ENCODE data around the gene BHLHE40.

BHLHE40 gene

DNA sequence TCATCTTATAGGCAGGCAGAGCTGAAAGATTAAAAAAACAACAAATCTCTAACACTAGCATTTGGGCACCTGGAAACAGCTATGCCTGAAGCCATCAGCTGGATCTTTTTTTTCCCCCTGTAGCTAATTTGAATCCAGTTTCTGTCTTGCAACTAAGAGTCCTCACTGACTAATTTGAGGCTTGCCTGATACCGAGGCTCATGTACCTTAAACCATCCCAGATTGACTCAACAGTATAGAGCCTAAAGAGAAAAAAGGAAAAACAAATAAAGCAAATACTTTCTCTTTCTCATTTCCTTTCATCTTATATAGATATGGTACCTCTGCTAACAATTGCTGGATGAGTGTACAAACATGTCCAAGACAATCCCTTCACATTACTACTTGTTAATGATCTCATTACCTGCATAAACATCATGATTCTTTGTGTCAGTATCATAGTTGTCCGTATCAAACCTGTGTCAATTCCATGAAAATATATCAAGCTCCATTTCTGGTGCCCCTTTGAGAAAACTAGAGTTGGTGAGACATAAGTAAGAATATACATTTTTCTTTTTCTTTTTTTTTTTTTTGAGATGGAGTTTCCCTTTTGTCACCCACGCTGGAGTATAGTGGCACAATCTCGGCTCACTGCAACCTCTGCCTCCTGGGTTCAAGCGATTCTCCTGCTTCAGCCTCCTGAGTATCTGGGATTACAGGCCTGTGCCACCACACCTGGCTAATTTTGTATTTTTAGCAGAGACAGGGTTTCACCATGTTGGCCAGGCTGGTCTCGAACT lies 43.1 kb downstream of the BHLHE40 start:
- DNase-seq, result no peak

DNA sequence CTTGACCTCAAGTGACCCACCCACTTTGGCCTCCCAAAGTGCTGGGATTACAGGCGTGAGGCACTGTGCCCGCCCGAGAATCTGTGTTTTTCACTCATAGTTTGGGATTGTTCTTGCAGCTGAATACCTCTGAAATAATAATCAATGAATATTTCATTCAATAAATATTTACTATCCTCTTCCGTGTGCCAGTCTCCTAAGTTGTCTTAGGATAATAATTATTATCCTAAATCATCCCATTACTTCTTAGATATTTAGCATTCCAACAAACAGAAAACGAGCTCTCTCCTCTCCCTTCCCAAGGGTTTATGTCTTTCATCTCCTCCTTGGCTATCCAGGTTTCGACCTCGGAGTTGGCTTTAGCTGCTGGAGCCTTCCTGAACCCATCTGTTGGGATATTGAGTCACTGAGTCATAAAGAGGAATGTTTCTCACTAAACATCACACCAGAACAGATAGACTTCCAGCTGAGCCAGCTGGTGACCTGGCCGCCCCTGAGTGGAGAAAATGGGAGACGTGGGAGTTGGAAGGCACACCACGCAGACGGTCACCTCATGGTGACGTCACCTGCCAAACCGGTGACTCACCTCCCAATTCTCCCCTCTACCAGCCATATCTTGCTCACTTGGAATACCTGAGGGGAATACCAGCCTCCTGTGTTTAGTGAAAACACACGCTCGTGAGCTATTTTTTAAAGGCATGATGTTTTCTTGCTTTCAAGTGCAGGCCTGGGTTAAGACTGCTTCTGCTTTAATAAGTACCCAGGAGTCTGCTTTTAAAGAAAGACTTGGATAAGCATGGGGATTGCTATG lies 43.9 kb downstream of the BHLHE40 start:
- peak; percentile 99 for DNase-seq

GRCh38 chr3:5023777-5024346 lies 44.6 kb downstream of the BHLHE40 start:
- no peak for DNase-seq

DNA sequence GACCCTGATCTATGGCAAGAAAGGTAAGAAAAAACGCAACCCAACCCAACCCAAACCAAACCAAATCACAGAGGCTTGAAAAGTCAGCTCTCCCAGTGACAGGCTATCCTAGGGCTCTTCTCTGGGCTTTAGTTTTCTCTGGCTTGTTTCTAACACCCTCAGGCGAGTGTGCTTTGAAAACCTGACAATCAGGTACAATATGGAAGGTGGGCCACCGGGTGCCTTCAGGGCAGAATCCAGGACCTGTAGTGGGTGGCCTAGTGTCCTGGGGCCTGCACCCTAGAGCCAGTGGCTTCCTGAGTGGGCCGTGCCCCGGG lies 46.8 kb downstream of the BHLHE40 start:
- no peak for DNase-seq

DNA sequence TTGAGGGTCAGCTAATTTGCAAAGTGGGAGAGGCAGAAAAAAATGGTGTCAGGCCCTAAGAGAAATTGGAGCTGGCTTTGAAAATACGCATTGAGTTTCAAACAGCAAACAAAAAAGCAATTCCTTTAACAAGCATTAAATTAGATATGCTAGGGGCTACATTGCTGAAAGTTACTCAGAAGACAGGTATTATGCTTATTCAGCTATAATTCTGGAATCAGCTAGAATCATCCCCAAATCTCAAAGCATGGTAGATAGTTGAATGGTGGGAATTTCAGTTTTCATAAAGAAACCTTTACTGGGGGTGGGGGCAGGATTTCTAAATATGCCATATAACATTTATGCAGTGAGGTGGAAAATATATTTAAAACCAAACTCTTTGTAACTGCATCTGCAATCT lies 50.5 kb downstream of the BHLHE40 start:
- no peak for DNase-seq

DNA sequence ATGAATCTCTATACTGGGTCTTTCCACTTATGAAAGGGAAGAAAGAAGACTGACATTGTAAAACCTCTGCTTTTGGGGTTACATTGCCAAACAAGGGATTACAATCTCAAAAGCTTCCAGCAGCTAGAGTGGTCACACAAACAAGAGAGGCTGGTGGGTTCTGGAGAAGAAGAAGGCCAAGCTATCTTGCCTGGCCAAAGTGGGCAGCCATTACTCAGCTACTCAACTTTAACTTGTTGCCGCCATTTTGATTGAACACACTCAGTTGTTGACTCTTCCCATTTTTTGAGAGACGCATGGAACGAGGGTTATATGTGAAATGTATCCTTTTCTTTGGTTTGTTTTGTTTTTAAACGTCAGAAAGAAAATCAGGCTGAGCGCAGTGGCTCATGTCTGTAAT lies 50.9 kb downstream of the BHLHE40 start:
- no peak for DNase-seq

GRCh38 chr3:5032844-5033243 lies 53.6 kb downstream of the BHLHE40 start:
- no peak for DNase-seq

All from islet precursor cell (in vitro differentiated cells).